ENCODE data around the gene MED7. TPM values are rescaled to one million over a fixed set of nuclear protein-coding genes. Genes with fewer than 3 reads are reported as not detected.

MED7 gene
- total and polyA plus RNA-seq, 10 of the 15 experiments (the other 5 are each of a cell fraction or from before 2014, with no cell fraction given) = 9.3 to 47.7 (median 22.7) TPM

DNA sequence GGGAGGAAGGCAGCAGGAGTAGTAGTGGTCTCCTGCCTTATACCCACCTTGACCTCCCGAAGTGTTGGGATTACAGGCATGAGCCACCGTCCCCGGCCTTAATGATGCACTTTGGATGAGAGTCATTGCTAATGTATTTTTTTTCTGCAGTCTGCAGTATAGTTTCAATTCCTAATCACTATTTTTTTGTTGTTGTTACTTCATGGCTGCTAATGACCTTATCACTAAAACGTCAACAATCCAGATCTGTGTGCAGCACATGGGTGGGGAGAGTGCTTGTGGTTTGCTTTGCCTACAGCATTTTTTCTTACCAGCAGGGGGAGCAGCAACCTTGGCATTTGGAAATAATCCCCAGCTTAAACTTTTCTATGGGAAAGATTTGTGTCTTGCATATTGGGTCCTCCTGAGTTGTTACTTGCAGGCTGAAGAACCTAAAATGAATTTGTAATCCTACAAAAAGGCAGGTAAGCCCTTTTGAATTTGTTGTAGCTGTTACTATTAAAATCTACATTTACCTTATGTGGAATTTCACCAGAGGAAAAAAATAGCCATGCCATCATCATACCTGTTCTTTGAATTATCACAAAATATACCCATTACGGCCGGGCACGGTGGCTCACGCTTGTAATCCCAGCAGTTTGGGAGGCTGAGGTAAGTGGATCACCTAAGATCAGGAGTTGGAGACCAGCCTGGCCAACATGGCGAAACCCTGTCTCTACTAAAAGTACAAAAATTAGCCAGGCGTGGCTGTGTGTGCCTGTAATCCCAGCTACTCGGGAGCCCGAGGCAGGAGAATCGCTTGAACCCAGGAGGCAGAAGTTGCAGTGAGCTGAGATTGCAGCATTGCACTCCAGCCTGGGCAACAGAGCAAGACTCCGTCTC, 6.3 kb upstream of the MED7 start (continued):
- TF ChIP-seq SREBF2 (IDR thresholded peaks at IDR 0.05; ENCODE audit: low read length) (no peak), PAX8 (IDR thresholded peaks at IDR 0.05) (no peak), ZBED1 (IDR thresholded peaks at IDR 0.05; ENCODE audit: borderline replicate concordance) (no peak), MEF2B (IDR thresholded peaks at IDR 0.05; ENCODE audit: partially characterized antibody, poor library complexity, severe bottlenecking) (no peak), HCFC1 (IDR thresholded peaks at IDR 0.05; ENCODE audit: low read length) (no peak), WRNIP1 (IDR thresholded peaks at IDR 0.05; ENCODE audit: borderline replicate concordance, low read depth, low read length) (no peak), ZNF384 (IDR thresholded peaks at IDR 0.05; ENCODE audit: borderline replicate concordance, low read depth, low read length) (no peak), USF2 (IDR thresholded peaks at IDR 0.05; ENCODE audit: borderline replicate concordance, low read depth, low read length) (no peak), RCOR1 (conservative IDR thresholded peaks at IDR 0.05; ENCODE audit: low read depth, low read length) (no peak), CREB1 (IDR thresholded peaks at IDR 0.05; ENCODE audit: low read depth) (no peak)
- TF ChIP-seq, protein P1, sequence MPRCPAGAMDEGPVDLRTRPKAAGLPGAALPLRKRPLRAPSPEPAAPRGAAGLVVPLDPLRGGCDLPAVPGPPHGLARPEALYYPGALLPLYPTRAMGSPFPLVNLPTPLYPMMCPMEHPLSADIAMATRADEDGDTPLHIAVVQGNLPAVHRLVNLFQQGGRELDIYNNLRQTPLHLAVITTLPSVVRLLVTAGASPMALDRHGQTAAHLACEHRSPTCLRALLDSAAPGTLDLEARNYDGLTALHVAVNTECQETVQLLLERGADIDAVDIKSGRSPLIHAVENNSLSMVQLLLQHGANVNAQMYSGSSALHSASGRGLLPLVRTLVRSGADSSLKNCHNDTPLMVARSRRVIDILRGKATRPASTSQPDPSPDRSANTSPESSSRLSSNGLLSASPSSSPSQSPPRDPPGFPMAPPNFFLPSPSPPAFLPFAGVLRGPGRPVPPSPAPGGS (IDR thresholded peaks at IDR 0.05; ENCODE audit: borderline replicate concordance, insufficient read depth, low read depth, low read length, poor library complexity, severe bottlenecking) = no peak
- TF ChIP-seq, protein P2, sequence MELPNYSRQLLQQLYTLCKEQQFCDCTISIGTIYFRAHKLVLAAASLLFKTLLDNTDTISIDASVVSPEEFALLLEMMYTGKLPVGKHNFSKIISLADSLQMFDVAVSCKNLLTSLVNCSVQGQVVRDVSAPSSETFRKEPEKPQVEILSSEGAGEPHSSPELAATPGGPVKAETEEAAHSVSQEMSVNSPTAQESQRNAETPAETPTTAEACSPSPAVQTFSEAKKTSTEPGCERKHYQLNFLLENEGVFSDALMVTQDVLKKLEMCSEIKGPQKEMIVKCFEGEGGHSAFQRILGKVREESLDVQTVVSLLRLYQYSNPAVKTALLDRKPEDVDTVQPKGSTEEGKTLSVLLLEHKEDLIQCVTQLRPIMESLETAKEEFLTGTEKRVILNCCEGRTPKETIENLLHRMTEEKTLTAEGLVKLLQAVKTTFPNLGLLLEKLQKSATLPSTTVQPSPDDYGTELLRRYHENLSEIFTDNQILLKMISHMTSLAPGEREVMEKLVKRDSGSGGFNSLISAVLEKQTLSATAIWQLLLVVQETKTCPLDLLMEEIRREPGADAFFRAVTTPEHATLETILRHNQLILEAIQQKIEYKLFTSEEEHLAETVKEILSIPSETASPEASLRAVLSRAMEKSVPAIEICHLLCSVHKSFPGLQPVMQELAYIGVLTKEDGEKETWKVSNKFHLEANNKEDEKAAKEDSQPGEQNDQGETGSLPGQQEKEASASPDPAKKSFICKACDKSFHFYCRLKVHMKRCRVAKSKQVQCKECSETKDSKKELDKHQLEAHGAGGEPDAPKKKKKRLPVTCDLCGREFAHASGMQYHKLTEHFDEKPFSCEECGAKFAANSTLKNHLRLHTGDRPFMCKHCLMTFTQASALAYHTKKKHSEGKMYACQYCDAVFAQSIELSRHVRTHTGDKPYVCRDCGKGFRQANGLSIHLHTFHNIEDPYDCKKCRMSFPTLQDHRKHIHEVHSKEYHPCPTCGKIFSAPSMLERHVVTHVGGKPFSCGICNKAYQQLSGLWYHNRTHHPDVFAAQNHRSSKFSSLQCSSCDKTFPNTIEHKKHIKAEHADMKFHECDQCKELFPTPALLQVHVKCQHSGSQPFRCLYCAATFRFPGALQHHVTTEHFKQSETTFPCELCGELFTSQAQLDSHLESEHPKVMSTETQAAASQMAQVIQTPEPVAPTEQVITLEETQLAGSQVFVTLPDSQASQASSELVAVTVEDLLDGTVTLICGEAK (IDR thresholded peaks at IDR 0.05; ENCODE audit: borderline replicate concordance) = no peak
- TF ChIP-seq, protein P3, sequence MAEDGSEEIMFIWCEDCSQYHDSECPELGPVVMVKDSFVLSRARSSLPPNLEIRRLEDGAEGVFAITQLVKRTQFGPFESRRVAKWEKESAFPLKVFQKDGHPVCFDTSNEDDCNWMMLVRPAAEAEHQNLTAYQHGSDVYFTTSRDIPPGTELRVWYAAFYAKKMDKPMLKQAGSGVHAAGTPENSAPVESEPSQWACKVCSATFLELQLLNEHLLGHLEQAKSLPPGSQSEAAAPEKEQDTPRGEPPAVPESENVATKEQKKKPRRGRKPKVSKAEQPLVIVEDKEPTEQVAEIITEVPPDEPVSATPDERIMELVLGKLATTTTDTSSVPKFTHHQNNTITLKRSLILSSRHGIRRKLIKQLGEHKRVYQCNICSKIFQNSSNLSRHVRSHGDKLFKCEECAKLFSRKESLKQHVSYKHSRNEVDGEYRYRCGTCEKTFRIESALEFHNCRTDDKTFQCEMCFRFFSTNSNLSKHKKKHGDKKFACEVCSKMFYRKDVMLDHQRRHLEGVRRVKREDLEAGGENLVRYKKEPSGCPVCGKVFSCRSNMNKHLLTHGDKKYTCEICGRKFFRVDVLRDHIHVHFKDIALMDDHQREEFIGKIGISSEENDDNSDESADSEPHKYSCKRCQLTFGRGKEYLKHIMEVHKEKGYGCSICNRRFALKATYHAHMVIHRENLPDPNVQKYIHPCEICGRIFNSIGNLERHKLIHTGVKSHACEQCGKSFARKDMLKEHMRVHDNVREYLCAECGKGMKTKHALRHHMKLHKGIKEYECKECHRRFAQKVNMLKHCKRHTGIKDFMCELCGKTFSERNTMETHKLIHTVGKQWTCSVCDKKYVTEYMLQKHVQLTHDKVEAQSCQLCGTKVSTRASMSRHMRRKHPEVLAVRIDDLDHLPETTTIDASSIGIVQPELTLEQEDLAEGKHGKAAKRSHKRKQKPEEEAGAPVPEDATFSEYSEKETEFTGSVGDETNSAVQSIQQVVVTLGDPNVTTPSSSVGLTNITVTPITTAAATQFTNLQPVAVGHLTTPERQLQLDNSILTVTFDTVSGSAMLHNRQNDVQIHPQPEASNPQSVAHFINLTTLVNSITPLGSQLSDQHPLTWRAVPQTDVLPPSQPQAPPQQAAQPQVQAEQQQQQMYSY (CRISPR knock-in tag; IDR thresholded peaks at IDR 0.05) = no peak
- TF ChIP-seq, protein P4, sequence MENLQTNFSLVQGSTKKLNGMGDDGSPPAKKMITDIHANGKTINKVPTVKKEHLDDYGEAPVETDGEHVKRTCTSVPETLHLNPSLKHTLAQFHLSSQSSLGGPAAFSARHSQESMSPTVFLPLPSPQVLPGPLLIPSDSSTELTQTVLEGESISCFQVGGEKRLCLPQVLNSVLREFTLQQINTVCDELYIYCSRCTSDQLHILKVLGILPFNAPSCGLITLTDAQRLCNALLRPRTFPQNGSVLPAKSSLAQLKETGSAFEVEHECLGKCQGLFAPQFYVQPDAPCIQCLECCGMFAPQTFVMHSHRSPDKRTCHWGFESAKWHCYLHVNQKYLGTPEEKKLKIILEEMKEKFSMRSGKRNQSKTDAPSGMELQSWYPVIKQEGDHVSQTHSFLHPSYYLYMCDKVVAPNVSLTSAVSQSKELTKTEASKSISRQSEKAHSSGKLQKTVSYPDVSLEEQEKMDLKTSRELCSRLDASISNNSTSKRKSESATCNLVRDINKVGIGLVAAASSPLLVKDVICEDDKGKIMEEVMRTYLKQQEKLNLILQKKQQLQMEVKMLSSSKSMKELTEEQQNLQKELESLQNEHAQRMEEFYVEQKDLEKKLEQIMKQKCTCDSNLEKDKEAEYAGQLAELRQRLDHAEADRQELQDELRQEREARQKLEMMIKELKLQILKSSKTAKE (IDR thresholded peaks at IDR 0.05; ENCODE audit: low read depth, poor library complexity, severe bottlenecking) = no peak

All from GM12878 (cell line).